ENCODE measurements around the gene NAGPA. TPM values are rescaled to one million over a fixed set of nuclear protein-coding genes. Genes with fewer than 3 reads are reported as not detected.

NAGPA gene
- total RNA-seq, 2 donors from 2014 or later = 8.1 to 12.7 TPM

GRCh38 chr16:5006348-5007193, 27.2 kb downstream of the NAGPA start:
- Histone ChIP-seq H3K9me3 (no peaks in the 10 kb centered on the region), H3K4me1 (peaks cover 0 to 6% of the 10 kb centered on the region in 2 donors), H3K36me3 (no peaks in the 10 kb centered on the region), H3K4me3 (no peak overlapping the region), H3K27me3 (no peaks in the 10 kb centered on the region), H3K27ac (no peak overlapping the region)
- no peak for TF ChIP-seq CTCF (IDR thresholded peaks at IDR 0.05)
- no peak for DNase-seq (ENCODE audit: low spot score)

- H3K9me3 ChIP-seq = no peaks in the 10 kb centered on the region
- no peaks in the 10 kb centered on the region for H3K27me3 ChIP-seq
- DNase-seq (ENCODE audit: low spot score) = no peak
- no peak overlapping the region for H3K4me3 ChIP-seq
- no peaks in the 10 kb centered on the region for H3K36me3 ChIP-seq
- no peak for TF ChIP-seq CTCF (IDR thresholded peaks at IDR 0.05)
- H3K27ac ChIP-seq = no peak overlapping the region
- H3K4me1 ChIP-seq = peaks cover 0 to 6% of the 10 kb centered on the region in 2 donors
These were observed 27.8 kb downstream of the NAGPA start for GRCh38 chr16:5005916-5006315.

- Histone ChIP-seq H3K27ac (no peak overlapping the region), H3K9me3 (no peaks in the 10 kb centered on the region), H3K4me3 (no peak overlapping the region), H3K36me3 (no peaks in the 10 kb centered on the region), H3K27me3 (no peaks in the 10 kb centered on the region), H3K4me1 (peaks cover 0 to 6% of the 10 kb centered on the region in 2 donors)
- no peak for DNase-seq (ENCODE audit: low spot score)
- no peak for TF ChIP-seq CTCF (IDR thresholded peaks at IDR 0.05)
These were observed 29.4 kb downstream of the NAGPA start for GRCh38 chr16:5004311-5004710.

- DNase-seq (ENCODE audit: low spot score) = no peak
- Histone ChIP-seq H3K27ac (no peak overlapping the region), H3K27me3 (no peaks in the 10 kb centered on the region), H3K4me3 (no peak overlapping the region), H3K36me3 (no peaks in the 10 kb centered on the region), H3K4me1 (peaks cover 0 to 6% of the 10 kb centered on the region in 2 donors), H3K9me3 (no peaks in the 10 kb centered on the region)
- TF ChIP-seq CTCF (IDR thresholded peaks at IDR 0.05) = no peak
These were observed 29.9 kb downstream of the NAGPA start for GRCh38 chr16:5003828-5004227.

GRCh38 chr16:5003211-5003610, 30.5 kb downstream of the NAGPA start:
- no peak for TF ChIP-seq CTCF (IDR thresholded peaks at IDR 0.05)
- no peaks in the 10 kb centered on the region for H3K9me3 ChIP-seq
- no peak overlapping the region for H3K4me3 ChIP-seq
- peaks cover 0 to 6% of the 10 kb centered on the region in 2 donors for H3K4me1 ChIP-seq
- H3K27me3 ChIP-seq = no peaks in the 10 kb centered on the region
- H3K27ac ChIP-seq = peak overlapping the region in 1 of 2 donors; percentile 23
- no peaks in the 10 kb centered on the region for H3K36me3 ChIP-seq
- DNase-seq (ENCODE audit: low spot score) = no peak

All from right atrium auricular region (tissue), 2 donors.